Endothelial cell of umbilical vein (primary cell): ENCODE results near the gene CCDC57. TPM values are rescaled to one million over a fixed set of nuclear protein-coding genes. Genes with fewer than 3 reads are reported as not detected.

Source experiments
- BruUV-seq: library from RNA; stranded (reverse); fragments of 400-500 nt; replicated peaks from 2 replicates; lab custom pipeline; 2021; lab: Mats Ljungman, UMichigan
- CTCF ChIA-PET: fragments of 300-600, 350-600 bp; sonication (Branson Sonifier 250); formaldehyde crosslinking; loops from one replicate; lab custom pipeline; 2021; ENCODE audit warnings: antibody characterized with exemption, inconsistent platforms; lab: Charles Lee
- POLR2A ChIA-PET: fragments of 300-600, 350-600 bp; sonication (Branson Sonifier 250); formaldehyde crosslinking; loops from one replicate; lab custom pipeline; 2021; ENCODE audit warnings: antibody characterized with exemption, inconsistent platforms; lab: Charles Lee
- DNase-seq: peaks from one replicate; pipeline ENCODE4 v3.0.0-alpha.2; 2011; ENCODE audit warnings: low read depth, low spot score
- FAIRE-seq: peaks from 2 replicates; lab custom pipeline; 2011; peaks lifted over from hg19 to GRCh38; lab: Jason Lieb, UNC
- H2AFZ ChIP-seq: 2 replicates; pipeline ENCODE4 v1.6.0; 2012; ENCODE audit warnings: low read depth, low read length, control low read depth, inconsistent platforms
- H3K27ac ChIP-seq: 2 replicates; pipeline ENCODE4 v1.5.1; 2011; ENCODE audit warnings: low read depth, mild to moderate bottlenecking, control low read depth, low read length, moderate library complexity; ENCODE audit not compliant: insufficient read depth
- H3K27me3 ChIP-seq, 2 experiments: 2 replicates each; pipeline versions ENCODE4 v1.6.0 to v1.6.1; 2011; ENCODE audit warnings: low read length in 2 of 2, mixed read lengths in 1 of 2; ENCODE audit not compliant: control insufficient read depth in 2 of 2, insufficient read depth in 2 of 2
- H3K36me3 ChIP-seq, 2 experiments: 2 replicates in 1 of 2; 3 replicates in 1 of 2; pipeline ENCODE4 v1.5.1; 2011; ENCODE audit warnings: low read length in 2 of 2, mild to moderate bottlenecking in 1 of 2, moderate library complexity in 1 of 2; ENCODE audit not compliant: control insufficient read depth in 2 of 2, insufficient read depth in 2 of 2; ENCODE audit errors: extremely low read depth in 1 of 2
- H3K4me1 ChIP-seq: 3 replicates; pipeline ENCODE4 v1.5.1; 2011; ENCODE audit warnings: mild to moderate bottlenecking, low read length; ENCODE audit not compliant: control insufficient read depth, insufficient read depth; ENCODE audit errors: extremely low read depth
- H3K4me2 ChIP-seq: 2 replicates; pipeline ENCODE4 v1.6.1; 2011; ENCODE audit warnings: low read length, control low read depth, mixed read lengths; ENCODE audit not compliant: insufficient read depth
- H3K4me3 ChIP-seq, 3 experiments: fragments of 200-600 bp in 1 of 3; sonication (generic), shearing (Covaris generic) in 1 of 3; replicated peaks in 1 of 3; 2 replicates each; pipeline ENCODE4 v1.5.1; 2011 to 2016; ENCODE audit warnings: control low read depth in 3 of 3, low read length in 3 of 3, mild to moderate bottlenecking in 2 of 3, inconsistent platforms in 1 of 3, low read depth in 1 of 3, moderate library complexity in 1 of 3; ENCODE audit not compliant: insufficient read depth in 1 of 3
- H3K79me2 ChIP-seq: 2 replicates; pipeline ENCODE4 v1.6.0; 2012; ENCODE audit warnings: low read length, inconsistent platforms; ENCODE audit not compliant: control insufficient read depth, insufficient read depth
- H3K9ac ChIP-seq: replicated peaks from 2 replicates; pipeline ENCODE3; 2011; ENCODE audit warnings: low read length, control low read depth; ENCODE audit not compliant: insufficient read depth; ENCODE audit errors: extremely low read depth
- H3K9me1 ChIP-seq: replicated peaks from 3 replicates; pipeline ENCODE4 v1.6.0; 2011; ENCODE audit warnings: mild to moderate bottlenecking, low read length; ENCODE audit not compliant: control insufficient read depth, insufficient read depth; ENCODE audit errors: extremely low read depth
- H3K9me3 ChIP-seq: replicated peaks from 2 replicates; pipeline ENCODE4 v1.5.1; 2012; ENCODE audit warnings: low read length, inconsistent platforms; ENCODE audit not compliant: control insufficient read depth, insufficient read depth
- H4K20me1 ChIP-seq: replicated peaks from 2 replicates; pipeline ENCODE3; 2011; ENCODE audit warnings: mild to moderate bottlenecking, low read length; ENCODE audit not compliant: control insufficient read depth, insufficient read depth; ENCODE audit errors: extremely low read depth
- CTCF ChIP-seq, 2 donors: IDR thresholded peaks; 1 replicate in 1 of 2; 2 replicates in 1 of 2; pipeline ENCODE4 v1.5.1; 2011; ENCODE audit warnings: low read length in 2 of 2, mild to moderate bottlenecking in 2 of 2, moderate library complexity in 2 of 2, control low read depth in 1 of 2, inconsistent platforms in 1 of 2, low read depth in 1 of 2; ENCODE audit not compliant: insufficient read depth in 1 of 2; ENCODE audit errors: extremely low read depth in 1 of 2
- EZH2 ChIP-seq: IDR thresholded peaks from 2 replicates; pipeline ENCODE4 v1.6.1; 2012; ENCODE audit warnings: borderline replicate concordance, low read depth, mild to moderate bottlenecking, moderate library complexity, low read length, inconsistent platforms; ENCODE audit not compliant: severe bottlenecking
- FOS ChIP-seq: IDR thresholded peaks from 2 replicates; pipeline ENCODE4 v1.6.1; 2011; ENCODE audit warnings: mild to moderate bottlenecking, low read length, moderate library complexity, borderline replicate concordance; ENCODE audit not compliant: insufficient read depth
- GATA2 ChIP-seq: IDR thresholded peaks from 2 replicates; pipeline ENCODE4 v1.7.0; 2011; ENCODE audit warnings: low read depth, mild to moderate bottlenecking, moderate library complexity, mixed read lengths, low read length; ENCODE audit not compliant: insufficient read length, insufficient read depth
- JUN ChIP-seq: IDR thresholded peaks from 2 replicates; pipeline ENCODE4 v1.6.1; 2011; ENCODE audit warnings: borderline replicate concordance, low read depth; ENCODE audit not compliant: insufficient read length, insufficient read depth
- MAX ChIP-seq: IDR thresholded peaks from 2 replicates; pipeline ENCODE4 v1.6.1; 2011; ENCODE audit not compliant: insufficient read depth, insufficient read length
- MYC ChIP-seq: IDR thresholded peaks from one replicate; pipeline ENCODE4 v1.6.1; 2011; ENCODE audit warnings: mild to moderate bottlenecking, low read depth, low read length
- POLR2A ChIP-seq: IDR thresholded peaks from 2 replicates; pipeline ENCODE4 v1.6.1; 2012; ENCODE audit warnings: low read depth, mild to moderate bottlenecking, control low read depth, low read length
- POLR2AphosphoS5 ChIP-seq: IDR thresholded peaks from 2 replicates; pipeline ENCODE4 v1.6.1; 2012; ENCODE audit warnings: low read depth, mild to moderate bottlenecking, control low read depth, low read length, moderate library complexity; ENCODE audit not compliant: insufficient read depth
- dilution Hi-C: fragments of 300-500 bp; cut with MboI; formaldehyde crosslinking; loops from one replicate; pipeline ENCODE4 v1.15.0; 2019; ENCODE audit warnings: low sequenced_read_pairs; ENCODE audit not compliant: extremely low pct_ligation_motif_present
- intact Hi-C: fragments of 100-400 bp; cut with micrococcal nuclease; formaldehyde crosslinking; loops from one replicate; pipeline ENCODE4 v1.10.0; 2022
- polyA plus RNA-seq, 4 experiments: library from polyadenylated mRNA; depleted of rRNA in 3 of 4; stranded (reverse) in 3 of 4; unstranded in 1 of 4; fragments of >200 nt; gene quantifications; 2 replicates each; pipeline versions ENCODE4 v1.2.1 to v1.2.3, GENCODE V29; 2011 to 2012; ENCODE audit warnings: missing spikeins in 1 of 4
- total RNA-seq: library from RNA; stranded (reverse); gene quantifications from 2 replicates; pipeline ENCODE4 v1.2.3, GENCODE V29; 2021

Gene CCDC57
- total and polyA plus RNA-seq, 2 donors (not counting 3 experiments of a cell fraction or from before 2014, with no cell fraction given), result 18.6 to 31.6 TPM

- H2AFZ ChIP-seq, result no peak overlapping the region
- no peak overlapping the region for H3K9ac ChIP-seq
- dilution Hi-C loops (no loop called here), intact Hi-C loops (no loop called here)
- H4K20me1 ChIP-seq, result no peaks in the 10 kb centered on the region
- peaks cover 28% of the 10 kb centered on the region for H3K79me2 ChIP-seq
- peaks cover 36 to 78% of the 10 kb centered on the region in 2 experiments for H3K36me3 ChIP-seq
- no peaks in the 10 kb centered on the region for H3K9me1 ChIP-seq
- no peaks in the 10 kb centered on the region for H3K4me1 ChIP-seq
- TF ChIP-seq MAX (no peak), POLR2A (no peak), POLR2AphosphoS5 (no peak), CTCF (IDR thresholded peaks at IDR 0.05; ENCODE audit: extremely low read depth in 1 of 2, insufficient read depth in 1 of 2, low read depth in 1 of 2, low read length in 2 of 2) (no peak), GATA2 (no peak), FOS (no peak), JUN (no peak), EZH2 (no peak), MYC (no peak)
- ChIA-PET CTCF (interaction anchor here (0.5 to 4.4 kb wide), 2 partner anchors 59 to 183 kb away, joined by 4 to 13 read pairs; partner anchors contain the start of genes CSNK1D and RAC3), POLR2A (no interaction called here)
- H3K27ac ChIP-seq, result no peak overlapping the region
- no peaks in the 10 kb centered on the region for H3K27me3 ChIP-seq
- H3K4me2 ChIP-seq, result no peak overlapping the region
- BruUV-seq, result no TSS peak
- DNase-seq (no peak), FAIRE-seq (no peak)
- no peak overlapping the region for H3K4me3 ChIP-seq
- H3K9me3 ChIP-seq, result no peaks in the 10 kb centered on the region
Observed at GRCh38 chr17:82089723-82090548, 122.7 kb downstream of the CCDC57 start.
